ENCODE results near the gene CBLB. TPM values are rescaled to one million over a fixed set of nuclear protein-coding genes. Genes with fewer than 3 reads are reported as not detected.

The CBLB gene
- total RNA-seq, 1 experiment from 2014 or later = 19.7 TPM

DNA sequence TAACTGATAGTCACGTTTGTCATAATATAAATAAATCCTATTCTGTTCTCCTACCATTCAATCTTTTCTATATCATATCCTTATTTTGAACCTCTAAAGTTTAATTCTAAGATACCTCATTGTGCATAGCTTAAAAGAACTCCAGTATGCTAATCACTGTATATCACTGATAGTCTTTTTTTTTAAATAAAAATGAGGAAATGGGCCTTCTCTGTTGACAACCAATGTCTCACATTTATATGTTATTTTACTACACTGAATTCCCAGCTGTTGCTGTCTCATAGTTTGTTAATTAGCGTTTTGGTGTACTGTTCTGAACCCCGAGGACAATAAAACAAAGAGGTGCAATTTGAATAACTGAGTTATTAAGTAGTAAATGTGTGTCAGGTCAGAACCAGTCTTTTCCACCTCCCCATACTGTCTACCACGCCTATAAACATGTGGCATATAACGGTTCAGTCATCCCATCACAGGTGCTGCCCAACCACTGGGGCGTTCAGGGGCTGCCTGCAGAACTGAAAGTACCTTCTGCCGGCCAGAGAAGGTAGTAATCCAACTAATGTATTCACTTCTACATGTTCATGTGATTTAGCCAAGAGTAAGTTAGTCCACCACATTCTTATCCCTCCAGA lies 14.9 kb downstream of the CBLB start:
- POLR2A ChIA-PET = no interaction called here
- H3K4me3 Mint-ChIP-seq (ENCODE audit: unreplicated experiment) = no peak overlapping the region
- no TSS peak for BruUV-seq (replicated peaks)

DNA sequence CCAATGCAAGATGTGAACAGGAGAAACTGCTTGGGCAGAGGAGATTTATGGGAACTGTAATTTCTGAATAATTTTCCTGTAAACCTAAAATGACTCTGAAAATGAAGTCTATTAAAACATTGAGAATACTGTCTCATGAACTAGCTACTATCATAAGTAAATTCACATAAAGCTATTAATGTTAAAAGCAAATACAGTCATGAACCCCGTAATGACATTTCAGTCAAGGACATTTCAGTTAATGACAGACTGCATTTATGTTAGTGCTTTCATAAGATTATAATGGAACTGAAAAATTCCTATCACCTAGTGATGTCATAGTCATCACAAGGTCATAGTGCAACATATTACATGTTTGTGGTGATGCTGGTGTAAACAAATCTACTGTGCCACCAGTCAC lies 17.2 kb downstream of the CBLB start:
- ChIA-PET CTCF (no interaction called here), POLR2A (interaction anchor here (1.0 kb wide), 2 partner anchors 17 to 528 kb away, joined by 3 to 5 read pairs; partner anchors contain the start of gene CBLB)
- Mint-ChIP-seq H3K27ac (ENCODE audit: low read depth, unreplicated experiment) (no peak overlapping the region), H3K4me1 (ENCODE audit: insufficient read depth, unreplicated experiment) (no peaks in the 10 kb centered on the region), H3K36me3 (ENCODE audit: insufficient read depth, unreplicated experiment) (peaks cover 28% of the 10 kb centered on the region), H3K4me3 (ENCODE audit: unreplicated experiment) (no peak overlapping the region), H3K27me3 (ENCODE audit: insufficient read depth, unreplicated experiment) (no peaks in the 10 kb centered on the region), H3K9me3 (ENCODE audit: unreplicated experiment) (no peaks in the 10 kb centered on the region)
- no peak for DNase-seq (ENCODE audit: unreplicated experiment)
- TF ChIP-seq, protein P1, sequence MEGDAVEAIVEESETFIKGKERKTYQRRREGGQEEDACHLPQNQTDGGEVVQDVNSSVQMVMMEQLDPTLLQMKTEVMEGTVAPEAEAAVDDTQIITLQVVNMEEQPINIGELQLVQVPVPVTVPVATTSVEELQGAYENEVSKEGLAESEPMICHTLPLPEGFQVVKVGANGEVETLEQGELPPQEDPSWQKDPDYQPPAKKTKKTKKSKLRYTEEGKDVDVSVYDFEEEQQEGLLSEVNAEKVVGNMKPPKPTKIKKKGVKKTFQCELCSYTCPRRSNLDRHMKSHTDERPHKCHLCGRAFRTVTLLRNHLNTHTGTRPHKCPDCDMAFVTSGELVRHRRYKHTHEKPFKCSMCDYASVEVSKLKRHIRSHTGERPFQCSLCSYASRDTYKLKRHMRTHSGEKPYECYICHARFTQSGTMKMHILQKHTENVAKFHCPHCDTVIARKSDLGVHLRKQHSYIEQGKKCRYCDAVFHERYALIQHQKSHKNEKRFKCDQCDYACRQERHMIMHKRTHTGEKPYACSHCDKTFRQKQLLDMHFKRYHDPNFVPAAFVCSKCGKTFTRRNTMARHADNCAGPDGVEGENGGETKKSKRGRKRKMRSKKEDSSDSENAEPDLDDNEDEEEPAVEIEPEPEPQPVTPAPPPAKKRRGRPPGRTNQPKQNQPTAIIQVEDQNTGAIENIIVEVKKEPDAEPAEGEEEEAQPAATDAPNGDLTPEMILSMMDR (IDR thresholded peaks at IDR 0.05; ENCODE audit: unreplicated experiment) = no peak
- intact Hi-C loops (cut with micrococcal nuclease) = no loop called here
- BruUV-seq (replicated peaks) = no TSS peak

More for the DNA sequence above, 14.9 kb downstream of the CBLB start:
- intact Hi-C loops (cut with micrococcal nuclease) = no loop called here
- no peak overlapping the region for H3K27ac Mint-ChIP-seq (ENCODE audit: low read depth, unreplicated experiment)
- TF ChIP-seq, protein P1 (IDR thresholded peaks at IDR 0.05; ENCODE audit: unreplicated experiment) = no peak
- DNase-seq (ENCODE audit: unreplicated experiment) = no peak
- no peaks in the 10 kb centered on the region for H3K4me1 Mint-ChIP-seq (ENCODE audit: insufficient read depth, unreplicated experiment)
- peaks cover 28% of the 10 kb centered on the region for H3K36me3 Mint-ChIP-seq (ENCODE audit: insufficient read depth, unreplicated experiment)
- CTCF ChIA-PET = no interaction called here
- H3K27me3 Mint-ChIP-seq (ENCODE audit: insufficient read depth, unreplicated experiment) = no peaks in the 10 kb centered on the region
- no peaks in the 10 kb centered on the region for H3K9me3 Mint-ChIP-seq (ENCODE audit: unreplicated experiment)

DNA sequence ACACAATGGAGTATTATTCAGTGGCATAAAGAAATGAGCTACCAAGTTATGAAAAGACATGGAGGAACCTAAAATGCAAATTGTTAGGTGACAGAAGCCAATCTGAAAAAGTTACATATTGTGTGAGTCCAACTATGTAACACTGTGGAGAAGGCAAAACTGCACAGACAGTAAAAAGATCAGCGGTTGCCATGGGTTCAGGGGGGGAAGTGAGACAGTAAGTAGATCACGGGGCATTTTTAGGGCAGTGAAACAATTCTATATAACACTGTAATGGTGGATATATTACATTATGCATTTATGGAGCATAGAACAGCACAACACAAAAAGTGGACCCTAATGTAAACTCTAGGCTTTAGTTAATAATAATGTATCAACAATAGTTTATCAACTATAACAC lies 17.6 kb downstream of the CBLB start:
- TF ChIP-seq, protein P1 (IDR thresholded peaks at IDR 0.05; ENCODE audit: unreplicated experiment) = no peak
- CTCF ChIA-PET = no interaction called here
- Mint-ChIP-seq H3K4me3 (ENCODE audit: unreplicated experiment) (no peak overlapping the region), H3K4me1 (ENCODE audit: insufficient read depth, unreplicated experiment) (no peaks in the 10 kb centered on the region), H3K9me3 (ENCODE audit: unreplicated experiment) (no peaks in the 10 kb centered on the region), H3K27ac (ENCODE audit: low read depth, unreplicated experiment) (no peak overlapping the region), H3K36me3 (ENCODE audit: insufficient read depth, unreplicated experiment) (peaks cover 28% of the 10 kb centered on the region), H3K27me3 (ENCODE audit: insufficient read depth, unreplicated experiment) (no peaks in the 10 kb centered on the region)
- no peak for DNase-seq (ENCODE audit: unreplicated experiment)
- POLR2A ChIA-PET = interaction anchor here (1.0 kb wide), 1 partner anchor 528 kb away, joined by 3 read pairs; no protein-coding TSS in a partner anchor
- no TSS peak for BruUV-seq (replicated peaks)
- intact Hi-C loops (cut with micrococcal nuclease) = no loop called here

DNA sequence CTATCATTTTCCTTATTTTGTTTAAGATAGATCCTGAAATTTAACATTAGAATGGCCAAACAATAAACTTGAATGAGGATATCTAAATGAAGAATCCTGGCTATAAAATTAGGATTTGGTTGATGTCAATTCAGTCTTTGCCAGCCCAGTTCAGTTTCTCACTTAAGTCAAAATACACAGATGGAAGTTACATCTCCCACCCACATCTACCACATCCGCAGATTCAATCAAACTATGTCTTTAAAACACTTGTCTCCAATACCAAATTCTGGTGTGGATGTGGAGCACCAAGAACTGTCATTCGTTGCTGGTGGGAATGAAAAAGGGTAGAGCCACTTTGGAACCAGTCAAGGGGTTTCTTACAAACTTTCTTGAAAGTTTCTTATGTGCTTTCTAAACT lies 18.2 kb downstream of the CBLB start:
- BruUV-seq (replicated peaks) = no TSS peak
- Mint-ChIP-seq H3K27ac (ENCODE audit: low read depth, unreplicated experiment) (no peak overlapping the region), H3K4me1 (ENCODE audit: insufficient read depth, unreplicated experiment) (no peaks in the 10 kb centered on the region)

More for the DNA sequence above, 18.2 kb downstream of the CBLB start:
- H3K27me3 Mint-ChIP-seq (ENCODE audit: insufficient read depth, unreplicated experiment) = no peaks in the 10 kb centered on the region
- no peaks in the 10 kb centered on the region for H3K9me3 Mint-ChIP-seq (ENCODE audit: unreplicated experiment)
- H3K36me3 Mint-ChIP-seq (ENCODE audit: insufficient read depth, unreplicated experiment) = peaks cover 28% of the 10 kb centered on the region
- POLR2A ChIA-PET = no interaction called here
- intact Hi-C loops (cut with micrococcal nuclease) = no loop called here
- H3K4me3 Mint-ChIP-seq (ENCODE audit: unreplicated experiment) = no peak overlapping the region
- CTCF ChIA-PET = no interaction called here
- no peak for DNase-seq (ENCODE audit: unreplicated experiment)
- TF ChIP-seq, protein P1 (IDR thresholded peaks at IDR 0.05; ENCODE audit: unreplicated experiment) = no peak
